ENCODE results near the gene TNFRSF1B. TPM values are rescaled to one million over a fixed set of nuclear protein-coding genes. Genes with fewer than 3 reads are reported as not detected.

TNFRSF1B gene
- polyA plus RNA-seq, 1 donor from 2014 or later = not detected

GRCh38 chr1:12147201-12147701, 19.5 kb upstream of the TNFRSF1B start:
- no peaks in the 10 kb centered on the region for H4K20me1 ChIP-seq (ENCODE audit: insufficient read depth)
- no peaks in the 10 kb centered on the region for H3K9me3 ChIP-seq (ENCODE audit: low read length)
- no peaks in the 10 kb centered on the region for H3K9me2 ChIP-seq (ENCODE audit: insufficient read depth, low read length)
- H3K4me3 ChIP-seq (ENCODE audit: low read length) = no peak overlapping the region
- H3K4me2 ChIP-seq (ENCODE audit: low read length) = no peak overlapping the region
- no peaks in the 10 kb centered on the region for H3F3A ChIP-seq (ENCODE audit: insufficient read depth, low read length, poor library complexity, severe bottlenecking)
- no peak overlapping the region for H3K9ac ChIP-seq (ENCODE audit: low read length)
- no peaks in the 10 kb centered on the region for H3K79me2 ChIP-seq (replicated peaks; ENCODE audit: insufficient read depth, low read length)
- H3K27ac ChIP-seq (ENCODE audit: low read length) = no peak overlapping the region
- no peaks in the 10 kb centered on the region for H3K36me3 ChIP-seq (ENCODE audit: insufficient read depth, low read length)
- TF ChIP-seq SMC3 (conservative IDR thresholded peaks at IDR 0.05; ENCODE audit: poor library complexity) (no peak), TAF1 (IDR thresholded peaks at IDR 0.05; ENCODE audit: low read depth) (no peak), MXI1 (conservative IDR thresholded peaks at IDR 0.05; ENCODE audit: poor library complexity, severe bottlenecking) (no peak), EZH2 (IDR thresholded peaks at IDR 0.05; ENCODE audit: borderline replicate concordance, insufficient read depth, low read length, poor library complexity, severe bottlenecking) (no peak), EP300 (conservative IDR thresholded peaks at IDR 0.05; ENCODE audit: poor library complexity, severe bottlenecking) (no peak), POLR2AphosphoS5 (IDR thresholded peaks at IDR 0.05) (no peak)
- no peak overlapping the region for H2AFZ ChIP-seq (ENCODE audit: low read depth, low read length)
- H3K27me3 ChIP-seq (ENCODE audit: insufficient read depth, low read depth, low read length) = no peaks in the 10 kb centered on the region

- TF ChIP-seq RAD21 (conservative IDR thresholded peaks at IDR 0.05) = no peak
- no peak for TF ChIP-seq MXI1 (conservative IDR thresholded peaks at IDR 0.05; ENCODE audit: poor library complexity, severe bottlenecking)
- TF ChIP-seq REST (IDR thresholded peaks at IDR 0.05; ENCODE audit: borderline replicate concordance) = no peak
- TF ChIP-seq CTCF (IDR thresholded peaks at IDR 0.05; ENCODE audit: poor library complexity, severe bottlenecking) = no peak
- TF ChIP-seq POLR2AphosphoS5 (IDR thresholded peaks at IDR 0.05) = no peak
- no peak for TF ChIP-seq EZH2 (IDR thresholded peaks at IDR 0.05; ENCODE audit: borderline replicate concordance, insufficient read depth, low read length, poor library complexity, severe bottlenecking)
- no peak for TF ChIP-seq TAF1 (IDR thresholded peaks at IDR 0.05; ENCODE audit: low read depth)
- TF ChIP-seq SMC3 (conservative IDR thresholded peaks at IDR 0.05; ENCODE audit: poor library complexity) = no peak
- no peak for TF ChIP-seq EP300 (conservative IDR thresholded peaks at IDR 0.05; ENCODE audit: poor library complexity, severe bottlenecking)
- Histone ChIP-seq H3K9ac (ENCODE audit: low read length) (no peak overlapping the region), H3K36me3 (ENCODE audit: insufficient read depth, low read length) (no peaks in the 10 kb centered on the region), H3K4me3 (ENCODE audit: low read length) (no peak overlapping the region), H3K27me3 (ENCODE audit: insufficient read depth, low read depth, low read length) (no peaks in the 10 kb centered on the region), H4K20me1 (ENCODE audit: insufficient read depth) (no peaks in the 10 kb centered on the region), H3F3A (ENCODE audit: insufficient read depth, low read length, poor library complexity, severe bottlenecking) (no peaks in the 10 kb centered on the region), H3K4me2 (ENCODE audit: low read length) (no peak overlapping the region), H3K9me3 (ENCODE audit: low read length) (no peaks in the 10 kb centered on the region), H3K9me2 (ENCODE audit: insufficient read depth, low read length) (no peaks in the 10 kb centered on the region), H3K79me2 (replicated peaks; ENCODE audit: insufficient read depth, low read length) (no peaks in the 10 kb centered on the region), H2AFZ (ENCODE audit: low read depth, low read length) (no peak overlapping the region), H3K27ac (ENCODE audit: low read length) (no peak overlapping the region)
Observed at GRCh38 chr1:12148160-12148957, 18.4 kb upstream of the TNFRSF1B start.

Data from neural cell (in vitro differentiated cells).